GM12873 (cell line): Measurements from ENCODE around the gene ITGB6.

ENCODE experiments used
- TF ChIP-seq, protein P1 (sequence below): IDR thresholded peaks from 2 replicates; pipeline ENCODE4 v1.5.1; 2012; ENCODE audit warnings: low read depth, mild to moderate bottlenecking, moderate library complexity, low read length, control low read depth; ENCODE audit not compliant: insufficient read depth; ENCODE audit errors: missing control alignments

Gene ITGB6

GRCh38 chr2:160199683-160200389 lies at the start of gene ITGB6:
Gene ITGB6, minus strand, starts transcription at chr2:160200272. Its CDS starts 209 bp downstream, at chr2:160200063.
- TF ChIP-seq, protein P1, sequence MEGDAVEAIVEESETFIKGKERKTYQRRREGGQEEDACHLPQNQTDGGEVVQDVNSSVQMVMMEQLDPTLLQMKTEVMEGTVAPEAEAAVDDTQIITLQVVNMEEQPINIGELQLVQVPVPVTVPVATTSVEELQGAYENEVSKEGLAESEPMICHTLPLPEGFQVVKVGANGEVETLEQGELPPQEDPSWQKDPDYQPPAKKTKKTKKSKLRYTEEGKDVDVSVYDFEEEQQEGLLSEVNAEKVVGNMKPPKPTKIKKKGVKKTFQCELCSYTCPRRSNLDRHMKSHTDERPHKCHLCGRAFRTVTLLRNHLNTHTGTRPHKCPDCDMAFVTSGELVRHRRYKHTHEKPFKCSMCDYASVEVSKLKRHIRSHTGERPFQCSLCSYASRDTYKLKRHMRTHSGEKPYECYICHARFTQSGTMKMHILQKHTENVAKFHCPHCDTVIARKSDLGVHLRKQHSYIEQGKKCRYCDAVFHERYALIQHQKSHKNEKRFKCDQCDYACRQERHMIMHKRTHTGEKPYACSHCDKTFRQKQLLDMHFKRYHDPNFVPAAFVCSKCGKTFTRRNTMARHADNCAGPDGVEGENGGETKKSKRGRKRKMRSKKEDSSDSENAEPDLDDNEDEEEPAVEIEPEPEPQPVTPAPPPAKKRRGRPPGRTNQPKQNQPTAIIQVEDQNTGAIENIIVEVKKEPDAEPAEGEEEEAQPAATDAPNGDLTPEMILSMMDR: no peak

DNA sequence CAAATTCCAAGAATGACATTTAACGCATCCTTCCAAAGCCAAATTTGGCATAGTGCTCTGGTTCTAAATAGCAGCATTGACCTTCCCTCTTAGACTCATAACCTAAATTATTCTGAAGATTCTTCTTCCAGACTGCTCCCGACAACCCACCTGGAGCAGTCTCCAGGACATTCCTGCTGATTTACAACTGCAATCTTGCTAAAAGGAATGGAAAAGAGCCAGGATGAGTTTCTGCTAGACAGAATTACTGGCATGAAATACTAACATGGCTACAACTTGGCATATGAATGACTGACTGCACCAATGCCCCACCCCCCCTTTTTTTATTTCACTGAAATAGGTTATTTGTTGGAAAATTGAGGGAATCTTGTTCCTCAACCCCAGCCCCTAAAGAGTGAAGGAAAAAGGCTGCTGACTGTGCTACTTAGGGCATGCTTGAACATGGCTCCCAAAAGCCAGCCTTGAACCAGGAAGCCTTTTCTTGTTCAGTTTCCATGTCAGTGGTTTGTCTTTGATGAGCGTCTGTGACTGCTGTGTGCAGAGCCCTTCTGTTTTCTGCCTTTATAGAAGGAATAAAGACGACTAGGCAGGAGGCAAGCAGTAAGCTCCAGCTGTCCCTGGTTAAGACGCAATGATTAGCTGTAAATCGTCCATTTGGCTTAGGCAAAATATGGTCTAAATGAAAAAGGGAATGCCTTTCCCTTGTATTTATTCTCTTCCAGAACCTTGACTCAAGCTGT lies 47.4 kb upstream of the ITGB6 start:
- TF ChIP-seq, protein P1: no peak

GRCh38 chr2:160246356-160246755 lies 46.3 kb upstream of the ITGB6 start:
- TF ChIP-seq, protein P1: no peak

GRCh38 chr2:160245614-160246155 lies 45.6 kb upstream of the ITGB6 start:
- TF ChIP-seq, protein P1: no peak

- TF ChIP-seq, protein P1: no peak
Measured at GRCh38 chr2:160242893-160243564, 43.0 kb upstream of the ITGB6 start.

DNA sequence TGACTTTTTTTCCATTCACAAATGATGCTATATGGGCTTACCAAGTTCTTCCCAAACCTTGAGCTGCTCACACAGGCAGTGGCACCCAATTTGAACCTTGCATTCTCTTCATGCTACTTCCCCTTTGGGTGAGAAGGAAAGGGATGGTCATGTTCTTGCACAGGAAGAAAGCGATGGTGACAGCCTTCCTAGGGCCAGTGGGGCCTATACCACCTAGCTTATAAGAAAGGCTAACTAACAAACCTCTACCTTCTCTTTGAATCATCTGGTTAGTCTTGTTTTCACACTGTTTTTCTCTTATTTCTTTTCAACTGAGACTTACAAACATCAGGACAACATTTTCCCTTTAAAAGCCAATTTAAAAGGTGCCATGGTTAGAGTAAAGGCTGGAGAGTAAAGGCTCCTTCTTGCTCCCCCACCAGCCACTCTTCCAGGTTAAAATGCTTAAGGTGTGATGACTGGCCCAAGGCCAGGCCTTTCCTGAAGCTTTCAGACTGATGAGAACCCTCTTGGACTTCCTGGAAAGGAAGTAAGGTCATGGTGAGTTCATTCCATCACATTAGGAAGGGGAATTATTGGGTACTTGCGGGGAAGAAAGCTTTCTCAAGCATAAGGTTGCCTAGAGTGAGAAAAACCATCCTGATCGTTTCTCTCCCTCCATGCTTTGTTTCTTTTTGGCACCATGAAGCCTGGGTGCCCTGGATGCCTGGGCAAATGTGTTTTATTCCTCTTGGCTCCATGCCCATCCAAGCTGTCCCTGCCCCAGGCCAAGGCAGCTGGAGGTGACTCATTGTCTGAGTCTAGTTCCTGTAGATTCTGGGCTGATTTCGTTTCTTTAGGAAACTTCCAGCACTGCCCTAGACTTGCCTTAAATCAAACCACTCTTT lies 41.4 kb upstream of the ITGB6 start:
- TF ChIP-seq, protein P1: no peak

DNA sequence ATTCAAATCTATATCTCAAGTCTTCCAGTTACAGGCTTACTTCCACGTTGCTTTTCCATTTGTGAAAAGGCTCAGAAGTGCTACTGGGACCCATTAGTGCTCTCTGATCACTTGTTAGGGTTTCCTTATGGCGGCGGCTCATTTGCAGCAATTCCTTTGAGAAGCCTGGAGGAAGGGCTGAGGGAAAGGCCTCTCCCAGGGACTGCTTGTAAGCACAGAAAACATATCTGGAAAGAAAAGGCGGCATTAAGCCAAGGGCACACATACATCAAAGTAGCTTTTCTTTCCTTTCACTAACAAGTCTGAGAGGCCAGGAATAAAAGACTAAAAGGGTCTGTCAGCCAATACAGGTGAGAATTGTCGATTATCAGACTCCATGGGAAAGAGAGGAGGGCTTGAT lies 39.4 kb upstream of the ITGB6 start:
- TF ChIP-seq, protein P1: no peak
